ENCODE data around the gene CCNYL1.
"Not testable (repeated sequence)": the region's sequence is repeated elsewhere in the genome, so short reads cannot be mapped to it uniquely, and the experiment has no call there.

DNA sequence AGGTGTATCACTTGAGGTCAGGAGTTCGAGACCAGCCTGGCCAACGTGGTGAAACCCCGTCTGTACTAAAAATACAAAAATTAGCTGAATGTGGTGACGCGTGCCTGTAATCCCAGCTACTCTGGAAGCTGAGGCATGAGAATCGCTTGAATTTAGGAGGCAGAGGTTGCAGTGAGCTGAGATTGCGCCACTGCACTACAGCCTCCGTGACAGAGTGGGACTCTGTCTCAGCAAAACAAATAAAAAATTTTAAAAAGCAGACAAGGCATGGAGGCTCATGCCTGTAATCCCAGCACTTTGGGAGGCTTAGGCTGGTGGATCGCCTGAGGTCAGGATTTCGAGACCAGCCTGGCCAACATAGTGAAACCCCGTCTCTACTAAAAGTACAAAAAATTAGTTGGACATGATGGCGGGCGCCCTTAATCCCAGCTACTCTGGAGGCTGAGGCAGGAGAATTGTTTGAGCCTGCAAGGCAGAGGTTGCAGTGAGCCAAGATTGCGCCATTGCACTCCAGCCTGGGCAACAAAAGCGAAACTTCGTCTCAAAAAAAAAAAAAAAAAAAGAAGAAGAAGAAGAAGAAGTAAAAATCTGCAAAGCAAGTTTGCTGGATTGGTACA, 20.5 kb upstream of the CCNYL1 start:
- TF ChIP-seq CTCF, POLR2A (IDR thresholded peaks at IDR 0.05): not testable (repeated sequence)

Data from thyroid gland (tissue), 4 donors.